ENCODE data around the gene EEFSEC. TPM values are rescaled to one million over a fixed set of nuclear protein-coding genes. Genes with fewer than 3 reads are reported as not detected.

The EEFSEC gene
- total RNA-seq, 1 experiment from 2014 or later: 14.0 TPM

DNA sequence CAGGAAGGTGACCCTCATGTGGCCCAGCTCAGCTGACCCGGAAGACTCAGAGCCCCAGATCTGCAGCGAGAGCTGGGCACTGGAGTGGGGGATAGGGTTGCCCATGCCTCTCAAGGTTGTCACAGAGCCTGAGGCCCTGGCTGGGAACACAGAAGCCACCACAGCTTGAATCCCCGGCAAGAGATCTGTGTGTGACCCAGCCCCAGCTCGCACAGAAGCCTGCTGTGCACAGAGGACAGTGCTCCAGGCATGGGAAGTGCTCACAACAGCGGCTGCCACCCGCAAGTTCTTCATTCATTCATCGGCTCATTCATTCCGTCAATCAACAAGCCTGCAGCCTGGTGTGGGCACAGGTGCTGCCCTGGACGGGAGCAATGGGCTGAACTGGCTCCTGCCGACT, 277.0 kb downstream of the EEFSEC start:
- POLR2A ChIA-PET: no interaction called here
- Mint-ChIP-seq H3K9me3 (ENCODE audit: unreplicated experiment) (no peaks in the 10 kb centered on the region), H3K36me3 (ENCODE audit: insufficient read depth, unreplicated experiment) (peaks cover 6% of the 10 kb centered on the region), H3K27me3 (ENCODE audit: insufficient read depth, unreplicated experiment) (no peaks in the 10 kb centered on the region), H3K4me3 (ENCODE audit: unreplicated experiment) (no peak overlapping the region), H3K4me1 (ENCODE audit: low read depth, unreplicated experiment) (peaks cover 12% of the 10 kb centered on the region), H3K27ac (ENCODE audit: unreplicated experiment) (no peak overlapping the region)
- H3K4me1 ChIP-seq: peaks cover 30% of the 10 kb centered on the region
- no peaks in the 10 kb centered on the region for H3K27me3 ChIP-seq (replicated peaks; ENCODE audit: control insufficient read depth, insufficient read depth, low read length)
- H3K4me3 ChIP-seq (ENCODE audit: low read depth, low read length): no peak overlapping the region
- no peak for DNase-seq
- H3K36me3 ChIP-seq (ENCODE audit: control insufficient read depth, insufficient read depth, low read length): no peaks in the 10 kb centered on the region; the same call in 1 of the 2 replicates
- intact Hi-C loops (cut with micrococcal nuclease; ENCODE audit: unreplicated experiment): no loop called here
- no TSS peak for BruUV-seq (replicated peaks)
- CTCF ChIA-PET: no interaction called here
- no peaks in the 10 kb centered on the region for H3K9me3 ChIP-seq
- TF ChIP-seq, protein P1, sequence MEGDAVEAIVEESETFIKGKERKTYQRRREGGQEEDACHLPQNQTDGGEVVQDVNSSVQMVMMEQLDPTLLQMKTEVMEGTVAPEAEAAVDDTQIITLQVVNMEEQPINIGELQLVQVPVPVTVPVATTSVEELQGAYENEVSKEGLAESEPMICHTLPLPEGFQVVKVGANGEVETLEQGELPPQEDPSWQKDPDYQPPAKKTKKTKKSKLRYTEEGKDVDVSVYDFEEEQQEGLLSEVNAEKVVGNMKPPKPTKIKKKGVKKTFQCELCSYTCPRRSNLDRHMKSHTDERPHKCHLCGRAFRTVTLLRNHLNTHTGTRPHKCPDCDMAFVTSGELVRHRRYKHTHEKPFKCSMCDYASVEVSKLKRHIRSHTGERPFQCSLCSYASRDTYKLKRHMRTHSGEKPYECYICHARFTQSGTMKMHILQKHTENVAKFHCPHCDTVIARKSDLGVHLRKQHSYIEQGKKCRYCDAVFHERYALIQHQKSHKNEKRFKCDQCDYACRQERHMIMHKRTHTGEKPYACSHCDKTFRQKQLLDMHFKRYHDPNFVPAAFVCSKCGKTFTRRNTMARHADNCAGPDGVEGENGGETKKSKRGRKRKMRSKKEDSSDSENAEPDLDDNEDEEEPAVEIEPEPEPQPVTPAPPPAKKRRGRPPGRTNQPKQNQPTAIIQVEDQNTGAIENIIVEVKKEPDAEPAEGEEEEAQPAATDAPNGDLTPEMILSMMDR (IDR thresholded peaks at IDR 0.05; ENCODE audit: insufficient read depth in 1 of 2, low read depth in 1 of 2, low read length in 1 of 2, severe bottlenecking in 1 of 2, unreplicated experiment in 1 of 2): no peak

DNA sequence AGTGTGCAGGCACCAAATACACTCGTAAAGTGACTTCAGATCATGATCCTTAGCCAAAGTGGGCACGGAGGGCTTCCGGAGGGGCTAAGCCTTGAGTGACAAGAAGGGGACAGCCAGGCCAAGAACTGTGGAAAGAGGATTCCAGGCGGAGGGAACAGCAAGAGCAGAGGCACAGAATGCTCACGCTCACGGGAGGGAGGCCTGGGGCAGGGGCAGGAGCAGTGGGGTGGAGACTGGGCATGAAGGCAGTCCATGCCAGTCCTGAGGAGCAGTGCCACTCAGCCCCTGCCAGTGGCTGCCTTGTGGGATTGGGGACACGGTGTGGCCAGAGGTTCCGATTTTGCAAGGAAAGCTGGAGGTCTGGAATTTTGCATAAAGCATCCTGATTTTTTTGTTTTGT, 277.4 kb downstream of the EEFSEC start:
- no peak overlapping the region for H3K27ac Mint-ChIP-seq (ENCODE audit: unreplicated experiment)
- CTCF ChIA-PET: no interaction called here
- H3K36me3 Mint-ChIP-seq (ENCODE audit: insufficient read depth, unreplicated experiment): peaks cover 6% of the 10 kb centered on the region
- no peak for DNase-seq
- TF ChIP-seq, protein P1 (IDR thresholded peaks at IDR 0.05; ENCODE audit: insufficient read depth in 1 of 2, low read depth in 1 of 2, low read length in 1 of 2, severe bottlenecking in 1 of 2, unreplicated experiment in 1 of 2): no peak
- H3K4me3 Mint-ChIP-seq (ENCODE audit: unreplicated experiment): no peak overlapping the region
- Histone ChIP-seq H3K27me3 (replicated peaks; ENCODE audit: control insufficient read depth, insufficient read depth, low read length) (no peaks in the 10 kb centered on the region), H3K36me3 (ENCODE audit: control insufficient read depth, insufficient read depth, low read length) (no peaks in the 10 kb centered on the region; the same call in 1 of the 2 replicates), H3K4me1 (peaks cover 34% of the 10 kb centered on the region), H3K4me3 (ENCODE audit: low read depth, low read length) (no peak overlapping the region), H3K9me3 (no peaks in the 10 kb centered on the region)
- no TSS peak for BruUV-seq (replicated peaks)
- no peaks in the 10 kb centered on the region for H3K9me3 Mint-ChIP-seq (ENCODE audit: unreplicated experiment)
- POLR2A ChIA-PET: no interaction called here
- intact Hi-C loops (cut with micrococcal nuclease; ENCODE audit: unreplicated experiment): no loop called here
- no peaks in the 10 kb centered on the region for H3K27me3 Mint-ChIP-seq (ENCODE audit: insufficient read depth, unreplicated experiment)
- H3K4me1 Mint-ChIP-seq (ENCODE audit: low read depth, unreplicated experiment): peaks cover 15% of the 10 kb centered on the region

DNA sequence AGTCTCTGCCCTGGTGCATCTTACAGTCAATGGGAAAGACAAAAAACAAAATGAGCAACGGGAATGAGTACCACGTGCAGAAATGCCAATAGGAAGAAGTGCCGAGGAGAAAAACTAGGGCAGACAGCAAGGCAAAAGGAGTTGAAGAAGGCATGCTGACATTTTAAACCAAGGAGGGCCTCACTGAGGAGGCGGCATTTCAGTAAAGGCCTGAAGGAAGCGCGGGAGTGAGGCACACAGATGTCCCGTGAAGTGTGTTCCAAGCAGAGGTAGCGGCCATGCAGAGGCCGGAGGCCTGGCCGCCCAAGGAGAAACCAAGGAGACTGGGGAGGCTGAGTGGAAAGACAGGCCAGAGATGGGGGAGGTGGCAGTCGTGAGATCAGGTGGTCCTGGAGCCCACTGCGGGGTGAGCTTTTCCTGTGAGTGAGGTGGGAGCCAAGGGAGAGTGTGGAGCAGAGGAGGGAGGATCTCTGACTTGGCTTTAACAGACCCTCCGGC, 278.6 kb downstream of the EEFSEC start:
- Histone ChIP-seq H3K27me3 (replicated peaks; ENCODE audit: control insufficient read depth, insufficient read depth, low read length) (no peaks in the 10 kb centered on the region), H3K4me1 (peaks cover 39% of the 10 kb centered on the region), H3K36me3 (ENCODE audit: control insufficient read depth, insufficient read depth, low read length) (no peaks in the 10 kb centered on the region; the same call in 1 of the 2 replicates), H3K9me3 (no peaks in the 10 kb centered on the region), H3K4me3 (ENCODE audit: low read depth, low read length) (no peak overlapping the region)
- no TSS peak for BruUV-seq (replicated peaks)
- no peak for DNase-seq
- Mint-ChIP-seq H3K4me1 (ENCODE audit: low read depth, unreplicated experiment) (peaks cover 21% of the 10 kb centered on the region), H3K27ac (ENCODE audit: unreplicated experiment) (peak overlapping the region; percentile 86), H3K4me3 (ENCODE audit: unreplicated experiment) (peak overlapping the region; percentile 75), H3K36me3 (ENCODE audit: insufficient read depth, unreplicated experiment) (peaks cover 6% of the 10 kb centered on the region), H3K27me3 (ENCODE audit: insufficient read depth, unreplicated experiment) (no peaks in the 10 kb centered on the region), H3K9me3 (ENCODE audit: unreplicated experiment) (no peaks in the 10 kb centered on the region)
- ChIA-PET CTCF (no interaction called here), POLR2A (no interaction called here)
- TF ChIP-seq, protein P1 (IDR thresholded peaks at IDR 0.05; ENCODE audit: insufficient read depth in 1 of 2, low read depth in 1 of 2, low read length in 1 of 2, severe bottlenecking in 1 of 2, unreplicated experiment in 1 of 2): no peak
- intact Hi-C loops (cut with micrococcal nuclease; ENCODE audit: unreplicated experiment): no loop called here
